ENCODE results near the gene SRP68. TPM values are rescaled to one million over a fixed set of nuclear protein-coding genes. Genes with fewer than 3 reads are reported as not detected.

The SRP68 gene
- total and polyA plus RNA-seq, 2 of the 4 experiments (the other 2 are of a cell fraction) = 47.1 to 82.6 TPM

DNA sequence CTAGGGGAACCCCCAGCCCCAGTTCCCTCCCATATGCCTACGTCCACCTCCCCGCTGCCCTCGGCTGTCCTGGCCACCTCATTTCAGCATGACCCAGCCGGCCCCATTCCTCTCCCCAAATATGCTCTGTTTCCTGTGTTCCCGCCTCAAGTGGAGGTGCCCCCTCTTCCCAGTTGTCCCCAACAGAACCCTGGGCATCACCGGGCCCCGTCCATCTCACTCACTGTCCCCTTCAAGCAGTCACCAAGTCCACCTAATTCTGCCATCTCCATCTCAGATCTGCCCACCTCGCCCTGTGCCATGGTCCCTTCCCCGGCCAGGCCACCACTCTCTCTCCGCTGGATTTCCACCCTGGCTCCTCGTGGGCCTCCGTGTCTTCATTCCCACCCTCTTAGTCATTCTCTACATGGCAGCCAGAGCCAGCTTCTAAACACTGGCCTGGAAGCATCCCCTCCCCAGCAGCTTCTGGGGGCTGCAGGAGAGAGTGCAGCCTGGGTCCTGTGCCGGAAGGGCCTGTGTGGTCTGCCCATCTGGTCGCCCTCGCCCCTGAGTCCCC, 58.9 kb downstream of the SRP68 start:
- Histone ChIP-seq H4K5ac (ENCODE audit: low read depth, low read length) (no peak overlapping the region), H3K9me1 (ENCODE audit: insufficient read depth, low read length) (no peaks in the 10 kb centered on the region), H3K4me1 (ENCODE audit: control insufficient read depth, insufficient read depth, low read length) (peaks cover 7% of the 10 kb centered on the region), H2AK5ac (ENCODE audit: low read depth, low read length) (no peak overlapping the region; the same call in 1 of the 2 replicates), H3K56ac (ENCODE audit: extremely low read depth, insufficient read depth, low read length) (no peak overlapping the region), H2BK5ac (ENCODE audit: low read depth, low read length, poor library complexity, severe bottlenecking) (no peak overlapping the region), H3K9me3 (ENCODE audit: control insufficient read depth, insufficient read depth, low read length) (no peaks in the 10 kb centered on the region), H2BK15ac (ENCODE audit: low read depth, low read length) (no peak overlapping the region), H3K4me2 (ENCODE audit: low read depth, low read length) (no peak overlapping the region), H3K23ac (ENCODE audit: low read depth, low read length) (no peak overlapping the region), H3K27ac (ENCODE audit: insufficient read depth, low read length) (no peak overlapping the region), H2BK120ac (ENCODE audit: low read depth, low read length) (no peak overlapping the region), H2BK20ac (ENCODE audit: low read depth, low read length) (no peak overlapping the region), H3K18ac (ENCODE audit: low read depth, low read length) (no peak overlapping the region), H3K79me1 (ENCODE audit: low read depth in 1 of 2, low read length in 2 of 2) (no peaks in the 10 kb centered on the region), H3K14ac (replicated peaks; ENCODE audit: low read depth, low read length) (peak overlapping the region; percentile 15; the same call in 1 of the 2 replicates), H3K27me3 (ENCODE audit: control insufficient read depth, insufficient read depth, low read length) (peaks cover 14% of the 10 kb centered on the region; the same call in 1 of the 2 replicates), H4K91ac (ENCODE audit: insufficient read depth, low read depth, low read length) (no peak overlapping the region), H4K8ac (ENCODE audit: low read depth in 2 of 2, low read length in 2 of 2) (no peak overlapping the region; a peak in 1 of 4 replicates), H3K4ac (ENCODE audit: low read depth, low read length) (0 out of 2 replicates have a peak overlapping the region, but pooled peaks have one; percentile 51), H2AFZ (replicated peaks; ENCODE audit: low read length, poor library complexity) (peak overlapping the region; percentile 83), H3K9ac (ENCODE audit: low read depth, low read length) (no peak overlapping the region), H4K20me1 (ENCODE audit: insufficient read depth, low read length) (no peaks in the 10 kb centered on the region), H3K4me3 (ENCODE audit: insufficient read depth, low read depth, low read length) (no peak overlapping the region), H2AK9ac (replicated peaks; ENCODE audit: low read depth, low read length, poor library complexity) (peak overlapping the region; percentile 65), H3K36me3 (ENCODE audit: control insufficient read depth, insufficient read depth, low read length) (no peaks in the 10 kb centered on the region)
- BruUV-seq (replicated peaks) = no TSS peak
- ChIA-PET CTCF (interaction anchor here (1.0 to 1.5 kb wide), 7 partner anchors 8 to 286 kb away, joined by 3 to 6 read pairs (median 4); partner anchors contain the start of genes MRPL38 and SRP68), POLR2A (ENCODE audit: unreplicated experiment) (no interaction called here)
- dilution Hi-C loops (cut with HindIII; ENCODE audit: low sequenced_read_pairs, unreplicated experiment) = no loop called here
- WGBS, 2 experiments (ENCODE audit: extremely low coverage in 2 of 2, insufficient read length in 1 of 2) = 55% methylated on average over 13 of the region's 15 CpGs; no CpG with 5 or more reads in 1 of the 2 experiments
- in situ Hi-C loops (cut with MboI; ENCODE audit: low sequenced_read_pairs) = loop anchor here (10.0 kb wide), 1 partner anchor 281 kb away; no protein-coding TSS in a partner anchor
- intact Hi-C loops (cut with micrococcal nuclease) = no loop called here
- ATAC-seq (ENCODE audit: low read depth) (peak; percentile 19; the same call in 1 of the 2 replicates), DNase-seq (no peak)
- TF ChIP-seq MAZ (IDR thresholded peaks at IDR 0.05; ENCODE audit: borderline replicate concordance, low read depth, low read length) = no peak
- no peak for TF ChIP-seq RFX5 (IDR thresholded peaks at IDR 0.05; ENCODE audit: low read depth, low read length)
- no peak for TF ChIP-seq CEBPB (IDR thresholded peaks at IDR 0.05; ENCODE audit: low read depth, low read length)
- TF ChIP-seq, protein P1, sequence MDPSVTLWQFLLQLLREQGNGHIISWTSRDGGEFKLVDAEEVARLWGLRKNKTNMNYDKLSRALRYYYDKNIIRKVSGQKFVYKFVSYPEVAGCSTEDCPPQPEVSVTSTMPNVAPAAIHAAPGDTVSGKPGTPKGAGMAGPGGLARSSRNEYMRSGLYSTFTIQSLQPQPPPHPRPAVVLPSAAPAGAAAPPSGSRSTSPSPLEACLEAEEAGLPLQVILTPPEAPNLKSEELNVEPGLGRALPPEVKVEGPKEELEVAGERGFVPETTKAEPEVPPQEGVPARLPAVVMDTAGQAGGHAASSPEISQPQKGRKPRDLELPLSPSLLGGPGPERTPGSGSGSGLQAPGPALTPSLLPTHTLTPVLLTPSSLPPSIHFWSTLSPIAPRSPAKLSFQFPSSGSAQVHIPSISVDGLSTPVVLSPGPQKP (IDR thresholded peaks at IDR 0.05; ENCODE audit: borderline replicate concordance, low read depth, low read length) = no peak

Data from IMR-90 (cell line).